Osteoblast (primary cell): Measurements from ENCODE around the gene TTBK1. TPM values are rescaled to one million over a fixed set of nuclear protein-coding genes. Genes with fewer than 3 reads are reported as not detected.

Experiments
- DNase-seq: peaks from one replicate; pipeline ENCODE4 v3.0.0; 2011; ENCODE audit warnings: low spot score, mixed read lengths; ENCODE audit not compliant: insufficient read length; ENCODE audit errors: missing footprints
- H2AFZ ChIP-seq: 2 replicates; pipeline ENCODE4 v1.6.0; 2011; ENCODE audit warnings: mild to moderate bottlenecking, low read length
- H3K27ac ChIP-seq: 2 replicates; pipeline ENCODE4 v1.5.1; 2011; ENCODE audit warnings: mild to moderate bottlenecking, low read depth, low read length, moderate library complexity
- H3K27me3 ChIP-seq: 2 replicates; pipeline ENCODE4 v1.6.0; 2012; ENCODE audit warnings: mild to moderate bottlenecking, control low read depth, inconsistent platforms, low read length, moderate library complexity; ENCODE audit not compliant: insufficient read depth
- H3K36me3 ChIP-seq: 2 replicates; pipeline ENCODE4 v1.5.1; 2011; ENCODE audit warnings: mild to moderate bottlenecking, low read length, control low read depth, moderate library complexity; ENCODE audit not compliant: insufficient read depth
- H3K4me1 ChIP-seq: 2 replicates; pipeline ENCODE4 v1.5.1; 2011; ENCODE audit warnings: mild to moderate bottlenecking, low read length, control low read depth, moderate library complexity; ENCODE audit not compliant: insufficient read depth
- H3K4me2 ChIP-seq: 2 replicates; pipeline ENCODE4 v1.6.0; 2011; ENCODE audit warnings: mild to moderate bottlenecking, low read length; ENCODE audit not compliant: insufficient read depth
- H3K4me3 ChIP-seq: fragments of 200-600 bp; sonication (generic); 3 replicates; pipeline ENCODE4 v1.5.1; 2012; ENCODE audit warnings: mild to moderate bottlenecking, low read length, inconsistent platforms; ENCODE audit not compliant: insufficient read depth
- H3K79me2 ChIP-seq: 2 replicates; pipeline ENCODE4 v1.6.0; 2012; ENCODE audit warnings: mild to moderate bottlenecking, low read length, control low read depth, inconsistent platforms; ENCODE audit not compliant: insufficient read depth
- H3K9me3 ChIP-seq: 2 replicates; pipeline ENCODE4 v1.5.1; 2011; ENCODE audit warnings: low read depth, low read length, control low read depth
- H4K20me1 ChIP-seq: 2 replicates; pipeline ENCODE4 v1.6.0; 2012; ENCODE audit warnings: mild to moderate bottlenecking, low read length, control low read depth; ENCODE audit not compliant: insufficient read depth
- total RNA-seq: library from RNA; depleted of rRNA; stranded (reverse); fragments of >200 nt; gene quantifications from 2 replicates; pipeline ENCODE4 v1.2.3, GENCODE V29; 2012
- TF ChIP-seq, protein P1 (sequence below): IDR thresholded peaks from 2 replicates; pipeline ENCODE4 v1.5.1; 2011; ENCODE audit warnings: mild to moderate bottlenecking, low read depth, low read length, moderate library complexity; ENCODE audit errors: extremely low read depth

Gene TTBK1
- total RNA-seq, 1 donor: under 0.01 TPM

DNA sequence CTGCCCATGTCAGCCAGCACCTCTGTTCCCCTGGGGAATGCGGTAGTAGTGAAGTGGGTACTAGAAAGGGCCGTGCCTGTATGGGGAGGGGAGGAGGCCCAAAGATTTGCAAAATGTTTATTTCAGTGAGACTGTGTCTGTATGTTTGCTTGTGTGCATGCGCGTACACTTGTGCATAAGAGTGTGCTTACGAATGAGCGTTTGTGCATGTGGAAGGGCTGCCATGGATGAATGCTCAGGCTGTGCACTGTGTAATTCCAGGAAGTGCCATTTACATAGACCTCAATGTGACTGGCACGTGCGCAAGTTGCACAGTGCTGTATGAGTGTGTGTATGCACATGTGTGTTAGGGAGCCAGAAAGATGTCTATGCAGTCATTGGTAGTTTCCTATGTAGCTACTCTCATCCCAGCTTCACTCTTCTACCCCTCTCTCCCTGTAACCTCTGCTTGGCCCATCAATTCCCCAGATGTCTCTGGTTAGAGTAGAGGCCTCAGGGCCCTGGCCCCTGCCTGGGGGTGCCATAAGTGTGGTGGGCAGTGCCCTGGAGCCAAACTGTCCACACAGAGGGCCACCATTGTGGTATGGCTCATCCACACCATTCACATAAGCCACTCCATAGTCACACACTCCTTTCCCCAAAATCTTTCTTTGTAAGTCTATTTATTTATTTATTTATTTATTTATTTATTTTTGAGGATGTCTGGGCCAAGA is 28.0 kb downstream of the TTBK1 start:
- Histone ChIP-seq H3K4me1 (peaks cover 9% of the 10 kb centered on the region), H4K20me1 (no peaks in the 10 kb centered on the region), H2AFZ (no peak overlapping the region), H3K27me3 (peaks cover 36% of the 10 kb centered on the region), H3K9me3 (no peaks in the 10 kb centered on the region), H3K4me2 (no peak overlapping the region), H3K4me3 (no peak overlapping the region), H3K27ac (no peak overlapping the region), H3K79me2 (no peaks in the 10 kb centered on the region), H3K36me3 (no peaks in the 10 kb centered on the region)
- peak; percentile 81 for DNase-seq
- TF ChIP-seq, protein P1, sequence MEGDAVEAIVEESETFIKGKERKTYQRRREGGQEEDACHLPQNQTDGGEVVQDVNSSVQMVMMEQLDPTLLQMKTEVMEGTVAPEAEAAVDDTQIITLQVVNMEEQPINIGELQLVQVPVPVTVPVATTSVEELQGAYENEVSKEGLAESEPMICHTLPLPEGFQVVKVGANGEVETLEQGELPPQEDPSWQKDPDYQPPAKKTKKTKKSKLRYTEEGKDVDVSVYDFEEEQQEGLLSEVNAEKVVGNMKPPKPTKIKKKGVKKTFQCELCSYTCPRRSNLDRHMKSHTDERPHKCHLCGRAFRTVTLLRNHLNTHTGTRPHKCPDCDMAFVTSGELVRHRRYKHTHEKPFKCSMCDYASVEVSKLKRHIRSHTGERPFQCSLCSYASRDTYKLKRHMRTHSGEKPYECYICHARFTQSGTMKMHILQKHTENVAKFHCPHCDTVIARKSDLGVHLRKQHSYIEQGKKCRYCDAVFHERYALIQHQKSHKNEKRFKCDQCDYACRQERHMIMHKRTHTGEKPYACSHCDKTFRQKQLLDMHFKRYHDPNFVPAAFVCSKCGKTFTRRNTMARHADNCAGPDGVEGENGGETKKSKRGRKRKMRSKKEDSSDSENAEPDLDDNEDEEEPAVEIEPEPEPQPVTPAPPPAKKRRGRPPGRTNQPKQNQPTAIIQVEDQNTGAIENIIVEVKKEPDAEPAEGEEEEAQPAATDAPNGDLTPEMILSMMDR: no peak

DNA sequence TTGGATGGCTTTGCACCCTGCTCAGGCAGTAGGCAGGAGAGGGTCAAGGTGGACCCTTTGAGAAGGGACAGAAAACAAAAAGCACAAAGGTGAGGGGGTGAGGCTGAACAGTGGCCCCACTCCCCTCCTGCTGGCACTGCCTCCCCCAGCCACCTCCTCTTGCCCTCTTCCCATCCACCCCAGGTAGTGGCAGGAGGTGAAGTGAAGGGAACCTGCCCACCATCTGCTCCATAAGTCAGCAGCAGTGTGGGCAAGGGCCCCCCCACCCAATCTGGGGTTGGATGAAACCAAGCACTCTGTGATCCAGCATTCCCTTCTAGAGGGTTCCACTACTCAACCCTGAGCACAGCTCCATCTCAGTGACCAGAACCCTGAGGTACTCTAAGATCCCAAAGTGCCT is 28.7 kb downstream of the TTBK1 start:
- Histone ChIP-seq H4K20me1 (no peaks in the 10 kb centered on the region), H2AFZ (no peak overlapping the region), H3K4me2 (no peak overlapping the region), H3K36me3 (no peaks in the 10 kb centered on the region), H3K27me3 (peaks cover 36% of the 10 kb centered on the region), H3K4me3 (no peak overlapping the region), H3K79me2 (no peaks in the 10 kb centered on the region), H3K27ac (no peak overlapping the region), H3K4me1 (peaks cover 9% of the 10 kb centered on the region), H3K9me3 (no peaks in the 10 kb centered on the region)
- DNase-seq: peak; percentile 74
- TF ChIP-seq, protein P1: no peak

DNA sequence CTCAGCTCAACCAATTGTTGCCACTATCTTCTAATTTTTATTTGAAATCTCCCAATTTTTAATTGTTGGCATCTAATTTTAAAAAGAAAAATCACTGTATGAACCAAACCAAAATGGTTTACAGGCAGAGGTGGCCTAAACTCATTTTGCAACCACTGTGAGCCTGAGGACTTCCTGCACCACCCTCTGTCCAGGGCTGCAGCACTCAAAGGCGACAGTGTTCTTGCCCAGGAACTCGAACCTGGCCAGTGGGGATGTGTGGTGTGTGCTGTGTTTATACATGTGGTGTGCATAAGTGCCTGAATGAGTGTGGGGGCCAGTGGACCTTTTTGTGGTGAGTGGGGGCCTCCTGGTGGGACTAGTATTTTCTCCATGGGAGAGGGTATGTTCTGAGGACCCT is 30.4 kb downstream of the TTBK1 start:
- Histone ChIP-seq H3K4me3 (no peak overlapping the region), H3K27me3 (peaks cover 26% of the 10 kb centered on the region), H3K79me2 (no peaks in the 10 kb centered on the region), H3K36me3 (no peaks in the 10 kb centered on the region), H3K4me2 (no peak overlapping the region), H3K27ac (no peak overlapping the region), H2AFZ (no peak overlapping the region), H3K9me3 (no peaks in the 10 kb centered on the region), H3K4me1 (peaks cover 19% of the 10 kb centered on the region), H4K20me1 (no peaks in the 10 kb centered on the region)
- DNase-seq: peak; percentile 65
- TF ChIP-seq, protein P1: no peak

DNA sequence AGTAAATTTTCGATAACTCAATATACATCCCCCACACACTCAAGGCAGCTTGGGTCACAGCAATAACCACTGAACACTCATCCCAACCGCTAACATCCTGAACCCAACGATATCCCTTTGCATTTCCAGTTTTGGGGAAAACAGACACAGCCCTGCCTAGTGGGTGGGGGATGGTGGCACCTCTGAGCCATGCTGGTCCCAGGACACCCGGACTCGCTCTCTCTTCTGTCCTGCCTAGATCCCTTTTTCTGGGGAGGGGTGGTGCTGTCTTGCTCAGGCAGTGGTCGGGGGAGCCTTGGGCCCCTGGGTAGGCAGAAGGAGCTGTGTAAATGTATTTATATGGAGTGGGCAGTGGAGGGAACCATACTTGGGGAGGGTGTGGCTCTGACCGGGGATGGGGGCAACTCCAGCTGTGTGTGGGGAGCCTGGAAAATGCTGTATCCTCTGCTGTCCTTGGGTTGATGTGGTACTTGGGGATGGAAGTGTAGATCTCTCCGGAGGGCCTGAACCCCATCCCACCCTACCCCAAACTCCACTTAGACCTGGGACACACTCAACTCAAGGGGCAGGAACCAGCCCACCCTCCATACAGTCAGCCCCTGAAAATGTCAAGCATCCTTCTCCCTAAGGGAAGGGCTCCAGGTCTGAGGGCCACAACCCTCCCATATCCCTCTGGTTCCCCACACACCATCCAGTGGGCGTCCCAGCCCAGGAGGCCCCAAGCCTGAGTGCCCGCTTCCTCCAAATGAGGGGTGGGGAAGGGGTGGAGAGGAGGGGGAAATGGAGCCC is 31.0 kb downstream of the TTBK1 start:
- Histone ChIP-seq H3K36me3 (no peaks in the 10 kb centered on the region), H3K79me2 (no peaks in the 10 kb centered on the region), H3K4me2 (peak overlapping the region; percentile 68), H3K4me3 (no peak overlapping the region), H3K27ac (no peak overlapping the region), H2AFZ (no peak overlapping the region), H4K20me1 (no peaks in the 10 kb centered on the region), H3K4me1 (peaks cover 18% of the 10 kb centered on the region), H3K27me3 (peaks cover 20% of the 10 kb centered on the region), H3K9me3 (no peaks in the 10 kb centered on the region)
- peak; percentile 84 for DNase-seq
- TF ChIP-seq, protein P1: no peak
